ENCODE measurements around the gene ATP13A3.
"Not testable (repeated sequence)": the region's sequence is repeated elsewhere in the genome, so short reads cannot be mapped to it uniquely, and the experiment has no call there.

The ATP13A3 gene

GRCh38 chr3:194486540-194487288, at the start of gene ATP13A3:
Gene ATP13A3 (minus strand): TSS chr3:194487002. CDS start chr3:194462190, 24,812 bp downstream.
- peak; percentile 40 for DNase-seq

- DNase-seq: not testable (repeated sequence)
These were observed 48.4 kb upstream of the ATP13A3 start for GRCh38 chr3:194535199-194535598.

- no peak for DNase-seq
These were observed 47.4 kb upstream of the ATP13A3 start for GRCh38 chr3:194534243-194534642.

- DNase-seq: no peak
These were observed 45.8 kb upstream of the ATP13A3 start for GRCh38 chr3:194532591-194532990.

GRCh38 chr3:194527726-194528125, 40.9 kb upstream of the ATP13A3 start:
- no peak for DNase-seq

GRCh38 chr3:194526164-194526563, 39.4 kb upstream of the ATP13A3 start:
- DNase-seq: no peak

GRCh38 chr3:194522579-194523046, 35.8 kb upstream of the ATP13A3 start:
- no peak for DNase-seq

GRCh38 chr3:194521510-194522260, 34.9 kb upstream of the ATP13A3 start:
- DNase-seq: no peak

- DNase-seq: not testable (repeated sequence)
These were observed 33.9 kb upstream of the ATP13A3 start for GRCh38 chr3:194520682-194521162.

- DNase-seq: not testable (repeated sequence)
These were observed 33.4 kb upstream of the ATP13A3 start for GRCh38 chr3:194520201-194520600.

- no peak for DNase-seq
These were observed 31.9 kb upstream of the ATP13A3 start for GRCh38 chr3:194518652-194519051.

GRCh38 chr3:194517333-194517732, 30.5 kb upstream of the ATP13A3 start:
- no peak for DNase-seq

GRCh38 chr3:194514626-194515025, 27.8 kb upstream of the ATP13A3 start:
- DNase-seq: no peak

- no peak for DNase-seq
These were observed 26.2 kb upstream of the ATP13A3 start for GRCh38 chr3:194512895-194513601.

- no peak for DNase-seq
These were observed 22.0 kb upstream of the ATP13A3 start for GRCh38 chr3:194508491-194509453.

- DNase-seq: no peak
These were observed 20.8 kb upstream of the ATP13A3 start for GRCh38 chr3:194507571-194507970.

- no peak for DNase-seq
These were observed 19.1 kb upstream of the ATP13A3 start for GRCh38 chr3:194505791-194506415.

GRCh38 chr3:194504861-194505260, 18.1 kb upstream of the ATP13A3 start:
- DNase-seq: no peak

GRCh38 chr3:194504146-194504545, 17.3 kb upstream of the ATP13A3 start:
- no peak for DNase-seq

- no peak for DNase-seq
These were observed 16.3 kb upstream of the ATP13A3 start for GRCh38 chr3:194503081-194503531.

- DNase-seq: no peak
These were observed 13.4 kb upstream of the ATP13A3 start for GRCh38 chr3:194500198-194500597.
